Lower lobe of right lung (tissue), 2 donors: ENCODE results near the gene ACTA2. TPM values are rescaled to one million over a fixed set of nuclear protein-coding genes. Genes with fewer than 3 reads are reported as not detected.

ENCODE experiments used
- ATAC-seq, 2 donors: fragments of 200-7000 bp; cut with Tn5 transposase; one replicate each; pipeline ENCODE4 v1.9.1; 2020 to 2022; ENCODE audit warnings: mild to moderate bottlenecking in 2 of 2, moderate library complexity in 2 of 2
- DNase-seq: peaks from one replicate; pipeline ENCODE4 v3.0.0-alpha.2; 2020
- H3K27ac ChIP-seq: fragments of 200-600 bp; one replicate; pipeline ENCODE4 v1.8.0; 2022
- H3K27me3 ChIP-seq: fragments of 200-600 bp; one replicate; pipeline ENCODE4 v1.8.0; 2022; ENCODE audit warnings: low read depth
- H3K36me3 ChIP-seq: fragments of 200-600 bp; one replicate; pipeline ENCODE4 v1.8.0; 2022; ENCODE audit warnings: mild to moderate bottlenecking
- H3K4me1 ChIP-seq: fragments of 200-600 bp; one replicate; pipeline ENCODE4 v1.8.0; 2022
- H3K4me3 ChIP-seq: fragments of 200-600 bp; one replicate; pipeline ENCODE4 v1.8.0; 2022; ENCODE audit warnings: mild to moderate bottlenecking
- H3K9me3 ChIP-seq: fragments of 200-600 bp; one replicate; pipeline ENCODE4 v1.8.0; 2022
- CTCF ChIP-seq: fragments of 200-600 bp; IDR thresholded peaks from one replicate; pipeline ENCODE4 v1.8.0; 2022; ENCODE audit warnings: antibody characterized with exemption, mild to moderate bottlenecking
- intact Hi-C: fragments of 100-400 bp; cut with DNase I; formaldehyde crosslinking; loops from one replicate; pipeline ENCODE4 v1.11.0; 2022
- total RNA-seq: library from RNA; stranded (reverse); fragmentation: NEBNext Ultra II Directional; extraction: Animal tissue kit (Norgen Biotek cat#: 25700); gene quantifications from one replicate; pipeline ENCODE4 v1.2.1, GENCODE V29; 2021
- donor health status: DM: no; HTN: yes; CAD: no; lungs with severe emphysema.

ACTA2 gene
- total RNA-seq, 1 donor from 2014 or later: 204 TPM

GRCh38 chr10:88990384-88991160 lies 38.0 kb upstream of the ACTA2 start, which contains the start of gene FAS:
FAS (plus strand) TSS chr10:88990798; CDS start chr10:88990877, 79 bp downstream.
- DNase-seq (peak; percentile 89), ATAC-seq (peak; percentile 91 to 95)
- Histone ChIP-seq H3K4me1 (peaks cover 63% of the 10 kb centered on the region), H3K4me3 (peak within 1 kb of the TSS; percentile 93), H3K27me3 (no peaks in the 10 kb centered on the region), H3K27ac (peak within 1 kb of the TSS; percentile 98), H3K9me3 (no peaks in the 10 kb centered on the region), H3K36me3 (no peaks in the 10 kb centered on the region)
- intact Hi-C loops: no loop called here
- TF ChIP-seq CTCF: no peak

GRCh38 chr10:88989824-88990383 lies 37.3 kb upstream of the ACTA2 start:
- DNase-seq: no peak
- H3K9me3 ChIP-seq: no peaks in the 10 kb centered on the region
- H3K4me1 ChIP-seq: peaks cover 56% of the 10 kb centered on the region
- ATAC-seq: peak; percentile 39 to 44
- no peaks in the 10 kb centered on the region for H3K36me3 ChIP-seq
- peak overlapping the region; percentile 98 for H3K27ac ChIP-seq
- intact Hi-C loops: loop anchor here (10.0 kb wide), 1 partner anchor 55 kb away; no protein-coding TSS in a partner anchor
- H3K4me3 ChIP-seq: peak overlapping the region; percentile 93
- no peak for TF ChIP-seq CTCF
- H3K27me3 ChIP-seq: no peaks in the 10 kb centered on the region

GRCh38 chr10:88989423-88989822 lies 36.9 kb upstream of the ACTA2 start:
- intact Hi-C loops: loop anchor here (10.0 kb wide), 1 partner anchor 55 kb away; no protein-coding TSS in a partner anchor
- H3K4me1 ChIP-seq: peaks cover 55% of the 10 kb centered on the region
- H3K4me3 ChIP-seq: peak overlapping the region; percentile 93
- H3K36me3 ChIP-seq: no peaks in the 10 kb centered on the region
- no peaks in the 10 kb centered on the region for H3K27me3 ChIP-seq
- TF ChIP-seq CTCF: no peak
- no peaks in the 10 kb centered on the region for H3K9me3 ChIP-seq
- peak overlapping the region; percentile 98 for H3K27ac ChIP-seq
- ATAC-seq (no peak), DNase-seq (no peak)

GRCh38 chr10:88987840-88988239 lies 35.3 kb upstream of the ACTA2 start:
- no peak overlapping the region for H3K27ac ChIP-seq
- H3K36me3 ChIP-seq: no peaks in the 10 kb centered on the region
- no peaks in the 10 kb centered on the region for H3K27me3 ChIP-seq
- H3K4me3 ChIP-seq: no peak overlapping the region
- peaks cover 56% of the 10 kb centered on the region for H3K4me1 ChIP-seq
- DNase-seq: no peak
- no peaks in the 10 kb centered on the region for H3K9me3 ChIP-seq
- TF ChIP-seq CTCF: no peak
- intact Hi-C loops: loop anchor here (10.0 kb wide), 1 partner anchor 53 kb away; no protein-coding TSS in a partner anchor
- ATAC-seq: no peak

GRCh38 chr10:88987243-88987725 lies 34.7 kb upstream of the ACTA2 start:
- ATAC-seq: no peak
- no peak overlapping the region for H3K4me3 ChIP-seq
- H3K9me3 ChIP-seq: no peaks in the 10 kb centered on the region
- peaks cover 53% of the 10 kb centered on the region for H3K4me1 ChIP-seq
- TF ChIP-seq CTCF: no peak
- no peak overlapping the region for H3K27ac ChIP-seq
- no peaks in the 10 kb centered on the region for H3K36me3 ChIP-seq
- H3K27me3 ChIP-seq: no peaks in the 10 kb centered on the region
- intact Hi-C loops: loop anchor here (10.0 kb wide), 1 partner anchor 52 kb away; no protein-coding TSS in a partner anchor
- no peak for DNase-seq
